NB4 (cell line): ENCODE data around the gene SBF1.

ENCODE experiments used
- MAX ChIP-seq: IDR thresholded peaks from 2 replicates; pipeline ENCODE4 v1.6.1; 2011; ENCODE audit warnings: low read depth, low read length
- POLR2A ChIP-seq: IDR thresholded peaks from 2 replicates; pipeline ENCODE4 v1.6.1; 2011; ENCODE audit warnings: mild to moderate bottlenecking; ENCODE audit not compliant: insufficient read length; ENCODE audit errors: extremely low read depth
- TF ChIP-seq, protein P1 (sequence below): IDR thresholded peaks from one replicate; pipeline ENCODE4 v1.5.1; 2012; ENCODE audit warnings: low read depth, low read length

GRCh38 chr22:50483977-50484853 is 9.4 kb upstream of the SBF1 start:
- TF ChIP-seq, protein P1, sequence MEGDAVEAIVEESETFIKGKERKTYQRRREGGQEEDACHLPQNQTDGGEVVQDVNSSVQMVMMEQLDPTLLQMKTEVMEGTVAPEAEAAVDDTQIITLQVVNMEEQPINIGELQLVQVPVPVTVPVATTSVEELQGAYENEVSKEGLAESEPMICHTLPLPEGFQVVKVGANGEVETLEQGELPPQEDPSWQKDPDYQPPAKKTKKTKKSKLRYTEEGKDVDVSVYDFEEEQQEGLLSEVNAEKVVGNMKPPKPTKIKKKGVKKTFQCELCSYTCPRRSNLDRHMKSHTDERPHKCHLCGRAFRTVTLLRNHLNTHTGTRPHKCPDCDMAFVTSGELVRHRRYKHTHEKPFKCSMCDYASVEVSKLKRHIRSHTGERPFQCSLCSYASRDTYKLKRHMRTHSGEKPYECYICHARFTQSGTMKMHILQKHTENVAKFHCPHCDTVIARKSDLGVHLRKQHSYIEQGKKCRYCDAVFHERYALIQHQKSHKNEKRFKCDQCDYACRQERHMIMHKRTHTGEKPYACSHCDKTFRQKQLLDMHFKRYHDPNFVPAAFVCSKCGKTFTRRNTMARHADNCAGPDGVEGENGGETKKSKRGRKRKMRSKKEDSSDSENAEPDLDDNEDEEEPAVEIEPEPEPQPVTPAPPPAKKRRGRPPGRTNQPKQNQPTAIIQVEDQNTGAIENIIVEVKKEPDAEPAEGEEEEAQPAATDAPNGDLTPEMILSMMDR = no peak
- TF ChIP-seq POLR2A (no peak), MAX (no peak)
